SK-N-SH (cell line): ENCODE data around the gene SAA2.

Source experiments
- POLR2AphosphoS5 ChIP-seq: IDR thresholded peaks from 2 replicates; pipeline ENCODE4 v1.6.1; 2012; ENCODE audit warnings: low read depth, low read length
- YY1 ChIP-seq: IDR thresholded peaks from 2 replicates; pipeline ENCODE4 v1.4.0; 2012; ENCODE audit warnings: low read depth, mild to moderate bottlenecking

DNA sequence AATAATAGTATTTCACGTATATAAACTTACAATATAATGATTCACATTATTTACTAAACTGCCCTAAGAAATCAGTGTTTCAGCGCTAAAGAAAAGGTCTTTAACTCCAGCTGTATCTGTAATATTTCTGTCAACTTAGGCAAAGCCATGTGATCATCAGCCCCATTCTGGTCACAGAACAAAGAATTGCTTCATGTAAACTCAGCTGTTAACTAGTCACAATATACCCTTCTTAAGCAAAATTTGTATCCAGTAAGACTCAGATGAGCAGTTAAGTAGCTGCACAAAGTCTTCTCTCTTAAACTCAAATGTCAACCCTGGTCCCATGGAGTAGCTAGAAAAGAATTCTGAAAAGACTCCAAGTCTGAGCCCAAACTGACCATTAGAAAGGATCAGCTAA lies 46.8 kb upstream of the SAA2 start:
- TF ChIP-seq YY1 (no peak), POLR2AphosphoS5 (no peak)
